Activated naive CD8-positive, alpha-beta T cell treated with anti-CD3 and anti-CD28 coated beads, Interleukin-2, amount 50 U/mL, for 24 hours (primary cell): ENCODE measurements around the gene ZNF565.
A peak's percentile ranks its signal among the peaks of the same experiment; 100 is the strongest.
"Not testable (repeated sequence)": the region's sequence is repeated elsewhere in the genome, so short reads cannot be mapped to it uniquely, and the experiment has no call there.

Source experiments
- ATAC-seq: fragments of 150-1000 bp; cut with Tn5 transposase; one replicate; pipeline ENCODE4 v1.10.0; 2021
- DNase-seq: peaks from one replicate; pipeline ENCODE4 v3.0.0; 2021
- H3K27ac Mint-ChIP-seq: one replicate; pipeline ENCODE4 v1.8.0; 2021; ENCODE audit warnings: mild to moderate bottlenecking, mixed read lengths
- H3K27me3 Mint-ChIP-seq: one replicate; pipeline ENCODE4 v1.8.0; 2021; ENCODE audit warnings: mixed read lengths
- H3K36me3 Mint-ChIP-seq: one replicate; pipeline ENCODE4 v1.8.0; 2021; ENCODE audit warnings: low read depth, mixed read lengths
- H3K4me1 Mint-ChIP-seq: one replicate; pipeline ENCODE4 v1.8.0; 2021; ENCODE audit warnings: mixed read lengths
- H3K4me3 Mint-ChIP-seq: one replicate; pipeline ENCODE4 v1.8.0; 2021; ENCODE audit warnings: mild to moderate bottlenecking, moderate library complexity, mixed read lengths
- H3K9me3 Mint-ChIP-seq: one replicate; pipeline ENCODE4 v1.8.0; 2021; ENCODE audit warnings: mixed read lengths

Gene ZNF565

DNA sequence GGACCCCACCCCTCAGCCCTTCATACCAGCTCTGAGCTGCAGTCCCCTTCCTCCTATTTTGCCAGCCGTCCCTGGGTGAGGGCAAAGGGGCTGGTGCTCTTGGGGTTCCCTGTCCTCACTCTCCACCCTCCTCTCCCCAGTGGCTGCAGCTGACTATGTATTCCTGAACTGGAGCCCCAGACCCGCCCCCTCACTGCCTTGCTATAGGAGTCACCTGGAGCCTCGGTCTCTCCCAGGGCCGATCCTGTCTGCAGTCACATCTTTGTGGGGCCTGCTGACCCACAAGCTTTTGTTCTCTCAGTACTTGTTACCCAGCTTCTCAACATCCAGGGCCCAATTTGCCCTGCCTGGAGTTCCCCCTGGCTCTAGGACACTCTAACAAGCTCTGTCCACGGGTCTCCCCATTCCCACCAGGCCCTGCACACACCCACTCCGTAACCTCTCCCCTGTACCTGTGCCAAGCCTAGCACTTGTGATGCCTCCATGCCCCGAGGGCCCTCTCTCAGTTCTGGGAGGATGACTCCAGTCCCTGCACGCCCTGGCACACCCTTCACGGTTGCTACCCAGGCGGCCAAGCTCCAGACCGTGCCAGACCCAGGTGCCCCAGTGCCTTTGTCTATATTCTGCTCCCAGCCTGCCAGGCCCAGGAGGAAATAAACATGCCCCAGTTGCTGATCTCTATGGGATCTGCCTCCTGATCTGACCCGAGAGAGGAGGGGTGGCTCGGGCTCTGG, 64.6 kb downstream of the ZNF565 start:
- Mint-ChIP-seq H3K4me1 (no peaks in the 10 kb centered on the region), H3K27me3 (no peaks in the 10 kb centered on the region), H3K27ac (no peak overlapping the region), H3K36me3 (peaks cover 31% of the 10 kb centered on the region), H3K9me3 (no peaks in the 10 kb centered on the region), H3K4me3 (no peak overlapping the region)
- peak; percentile 10 for ATAC-seq
- no peak for DNase-seq

DNA sequence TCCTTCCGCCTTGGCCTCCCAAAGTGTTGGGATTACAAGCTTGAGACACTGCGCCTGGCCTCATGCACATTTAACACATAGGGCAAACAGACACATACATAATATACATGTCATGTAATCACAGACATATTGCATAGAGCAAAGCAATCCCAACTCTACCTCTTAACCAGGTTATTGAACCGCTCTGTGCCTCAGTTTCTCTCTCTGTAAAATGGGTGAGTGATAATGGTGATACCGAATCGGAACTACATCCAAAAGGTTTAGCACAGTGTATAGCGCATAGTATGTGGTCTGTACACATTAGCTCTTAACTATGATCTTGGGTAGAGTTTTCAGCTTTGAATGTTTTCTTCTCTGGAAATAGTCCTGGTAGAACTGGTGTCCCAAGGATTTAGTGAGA, 69.8 kb downstream of the ZNF565 start:
- H3K9me3 Mint-ChIP-seq: no peaks in the 10 kb centered on the region
- no peak overlapping the region for H3K4me3 Mint-ChIP-seq
- ATAC-seq (no peak), DNase-seq (no peak)
- no peaks in the 10 kb centered on the region for H3K27me3 Mint-ChIP-seq
- peaks cover 11% of the 10 kb centered on the region for H3K4me1 Mint-ChIP-seq
- peaks cover 40% of the 10 kb centered on the region for H3K36me3 Mint-ChIP-seq
- no peak overlapping the region for H3K27ac Mint-ChIP-seq

DNA sequence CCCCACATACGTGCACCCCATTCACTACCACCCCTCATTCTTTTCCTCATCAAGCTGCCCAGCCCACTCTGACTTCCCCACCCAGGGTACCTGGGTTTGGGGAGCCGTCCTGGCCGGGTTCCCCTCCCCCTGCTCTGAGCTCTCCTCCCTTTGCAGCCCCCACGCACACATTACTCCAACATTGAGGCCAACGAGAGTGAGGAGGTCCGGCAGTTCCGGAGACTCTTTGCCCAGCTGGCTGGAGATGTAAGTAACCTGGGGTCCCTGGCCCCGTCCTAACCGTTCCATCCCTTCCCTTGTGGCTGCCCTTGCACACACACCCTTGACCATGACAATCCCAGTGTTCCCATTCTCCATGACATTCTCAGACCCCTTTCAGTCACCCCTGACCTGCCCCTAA, 72.0 kb downstream of the ZNF565 start:
- Mint-ChIP-seq H3K4me3 (no peak overlapping the region), H3K36me3 (peaks cover 35% of the 10 kb centered on the region), H3K4me1 (peaks cover 13% of the 10 kb centered on the region), H3K27ac (peak overlapping the region; percentile 52), H3K9me3 (no peaks in the 10 kb centered on the region), H3K27me3 (no peaks in the 10 kb centered on the region)
- ATAC-seq (no peak), DNase-seq (no peak)

DNA sequence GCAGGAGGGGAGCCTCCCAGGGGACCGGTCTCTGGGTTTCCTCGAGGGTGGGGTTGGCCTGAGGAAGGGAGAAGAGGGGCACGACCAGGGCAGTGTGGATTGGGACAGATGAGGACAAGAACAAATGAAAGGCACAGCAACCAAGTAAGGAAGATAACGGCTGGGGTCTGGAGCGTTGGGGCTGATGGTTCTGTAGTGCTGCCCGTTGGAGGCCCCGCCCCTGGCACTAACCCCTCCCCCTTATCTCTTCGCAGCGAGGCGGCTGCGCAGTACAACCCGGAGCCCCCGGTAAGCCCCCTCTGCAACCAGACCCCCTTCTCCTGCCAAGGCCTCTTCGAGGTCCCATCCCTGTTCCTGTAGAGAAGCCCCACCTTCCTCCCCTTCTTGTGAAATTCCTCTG, 72.4 kb downstream of the ZNF565 start:
- DNase-seq (no peak), ATAC-seq (no peak)
- no peaks in the 10 kb centered on the region for H3K9me3 Mint-ChIP-seq
- H3K27me3 Mint-ChIP-seq: no peaks in the 10 kb centered on the region
- H3K4me3 Mint-ChIP-seq: peak overlapping the region; percentile 22
- peaks cover 13% of the 10 kb centered on the region for H3K4me1 Mint-ChIP-seq
- H3K36me3 Mint-ChIP-seq: peaks cover 33% of the 10 kb centered on the region
- H3K27ac Mint-ChIP-seq: peak overlapping the region; percentile 52

DNA sequence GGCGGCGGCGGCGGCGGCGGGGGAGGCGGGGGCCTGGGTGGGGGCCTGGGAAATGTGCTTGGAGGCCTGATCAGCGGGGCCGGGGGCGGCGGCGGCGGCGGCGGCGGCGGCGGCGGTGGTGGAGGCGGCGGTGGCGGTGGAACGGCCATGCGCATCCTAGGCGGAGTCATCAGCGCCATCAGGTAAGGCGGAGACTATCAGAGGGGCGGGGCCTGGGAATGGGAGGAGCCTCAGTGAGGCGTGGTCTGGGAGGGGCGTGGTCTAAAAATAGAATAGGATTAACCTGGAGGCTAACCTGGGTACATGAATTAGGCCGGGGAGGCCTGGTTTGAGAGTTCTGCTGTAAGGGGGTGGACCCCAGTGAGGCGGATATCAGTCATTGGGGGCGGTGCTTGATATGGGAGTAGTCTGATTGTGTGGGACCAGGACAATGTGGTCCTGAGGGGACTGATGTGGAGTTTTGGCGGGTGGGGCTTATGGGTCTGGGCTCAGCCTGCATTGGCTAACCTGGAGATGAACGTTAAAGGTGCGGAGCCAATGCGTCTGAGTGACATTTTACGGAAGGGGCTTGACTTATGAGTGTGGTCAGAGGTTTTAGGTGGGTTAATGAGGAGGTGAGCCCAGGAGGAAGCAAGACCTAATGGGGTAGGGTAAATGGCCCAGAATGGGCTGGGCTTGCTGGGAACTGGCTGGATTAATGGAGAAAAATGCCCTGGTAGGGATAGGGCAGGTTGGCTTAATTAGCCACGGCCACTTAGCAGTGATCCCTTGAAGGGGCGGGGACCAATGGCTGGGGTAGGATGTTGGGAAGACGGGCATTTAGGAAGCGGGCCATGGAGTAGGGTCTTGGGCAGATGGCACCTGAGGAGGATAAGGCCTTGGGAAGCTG, 73.2 kb downstream of the ZNF565 start:
- Mint-ChIP-seq H3K9me3 (no peaks in the 10 kb centered on the region), H3K36me3 (peaks cover 26% of the 10 kb centered on the region), H3K4me1 (peaks cover 18% of the 10 kb centered on the region), H3K27me3 (no peaks in the 10 kb centered on the region), H3K4me3 (peak overlapping the region; percentile 94), H3K27ac (peak overlapping the region; percentile 95)
- ATAC-seq (peak; percentile 59), DNase-seq (peak; percentile 90)

DNA sequence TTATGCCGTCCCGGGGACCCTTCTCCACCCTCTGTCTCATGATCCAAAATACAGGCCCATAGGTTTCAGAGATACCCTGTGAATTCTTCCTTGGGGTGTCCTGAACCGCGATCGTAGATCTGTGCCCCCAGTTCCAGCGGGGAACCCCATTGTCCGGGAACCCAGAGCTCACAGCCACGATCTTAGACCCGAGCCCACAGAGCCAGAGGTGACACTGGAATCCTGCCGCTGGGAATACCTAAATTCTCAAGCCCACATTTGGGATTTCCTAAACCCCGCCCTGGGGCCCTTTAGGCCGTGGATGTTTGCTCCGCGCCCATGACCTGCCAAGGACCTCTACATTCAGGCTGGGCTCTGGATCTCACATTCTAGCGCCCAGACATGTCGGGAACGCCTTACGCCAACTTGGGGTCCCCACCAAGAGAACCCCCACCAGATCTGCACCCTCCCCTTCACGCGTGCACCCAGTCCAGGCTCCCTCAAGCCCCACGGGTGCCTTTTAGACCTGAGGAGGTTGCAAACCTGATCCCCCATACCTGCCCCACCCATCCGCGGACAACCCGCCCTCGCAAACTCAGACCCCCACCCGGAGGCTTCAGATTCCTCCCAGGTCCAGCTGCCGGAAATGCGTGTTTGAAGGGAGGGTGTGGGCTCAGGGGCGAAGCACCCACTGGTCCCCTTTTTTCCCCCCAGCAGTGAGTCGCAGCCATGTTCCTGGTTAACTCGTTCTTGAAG, 74.0 kb downstream of the ZNF565 start:
- Mint-ChIP-seq H3K9me3 (no peaks in the 10 kb centered on the region), H3K27ac (peak overlapping the region; percentile 95), H3K4me3 (peak overlapping the region; percentile 94), H3K4me1 (peaks cover 18% of the 10 kb centered on the region), H3K36me3 (peaks cover 18% of the 10 kb centered on the region), H3K27me3 (no peaks in the 10 kb centered on the region)
- DNase-seq (peak; percentile 66), ATAC-seq (peak; percentile 26)

DNA sequence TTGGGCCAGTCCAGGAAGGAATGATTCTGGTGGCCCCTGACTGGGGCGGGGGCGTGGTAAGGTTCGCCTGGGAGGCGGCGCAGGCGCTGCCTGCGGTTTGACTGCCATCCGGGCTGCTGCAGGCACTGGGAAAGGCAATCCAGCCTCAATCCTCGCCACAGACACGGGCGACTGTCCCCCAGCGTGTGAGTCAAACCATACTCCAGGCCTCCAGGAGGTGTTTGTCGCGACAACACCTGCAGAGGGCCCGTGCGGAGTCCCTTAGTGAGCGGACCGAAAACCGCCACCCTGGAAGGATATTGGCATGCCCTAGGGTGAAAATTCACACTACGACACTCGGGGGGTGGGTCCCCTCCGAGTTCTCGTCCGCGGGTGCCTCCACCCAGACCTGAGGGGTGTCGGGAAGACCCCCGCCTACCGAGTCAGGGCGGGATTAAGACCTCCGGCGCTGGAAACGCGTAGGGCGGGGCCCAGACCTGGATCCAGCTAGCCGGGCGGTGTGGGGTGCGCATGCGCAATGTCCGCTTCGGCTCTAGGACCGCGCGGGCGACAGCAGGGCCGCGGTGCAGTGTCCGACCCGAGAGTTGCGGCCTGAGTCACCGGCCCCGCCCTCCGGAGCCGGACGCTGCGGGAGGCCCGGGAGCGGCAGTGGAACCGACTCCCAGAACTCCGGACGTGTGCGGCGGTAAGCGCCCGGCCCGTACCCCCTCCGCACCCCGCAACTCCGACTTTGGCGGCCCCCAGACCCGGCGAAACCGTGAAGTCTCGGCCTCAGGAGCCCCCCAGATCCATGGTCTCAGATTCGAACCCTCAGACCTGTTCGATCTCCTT, 74.8 kb downstream of the ZNF565 start, which contains the start of gene CAPNS1:
Gene CAPNS1 (plus strand): TSS at position 594 of the 831 bp plus-strand sequence. CDS start 946 bp downstream, outside the sequence.
- peaks cover 18% of the 10 kb centered on the region for H3K36me3 Mint-ChIP-seq
- H3K4me1 Mint-ChIP-seq: peaks cover 18% of the 10 kb centered on the region
- ATAC-seq (peak; percentile 80), DNase-seq (peak; percentile 98)
- H3K9me3 Mint-ChIP-seq: no peaks in the 10 kb centered on the region
- no peaks in the 10 kb centered on the region for H3K27me3 Mint-ChIP-seq
- H3K4me3 Mint-ChIP-seq: peak within 1 kb of the TSS; percentile 94
- peak within 1 kb of the TSS; percentile 95 for H3K27ac Mint-ChIP-seq

DNA sequence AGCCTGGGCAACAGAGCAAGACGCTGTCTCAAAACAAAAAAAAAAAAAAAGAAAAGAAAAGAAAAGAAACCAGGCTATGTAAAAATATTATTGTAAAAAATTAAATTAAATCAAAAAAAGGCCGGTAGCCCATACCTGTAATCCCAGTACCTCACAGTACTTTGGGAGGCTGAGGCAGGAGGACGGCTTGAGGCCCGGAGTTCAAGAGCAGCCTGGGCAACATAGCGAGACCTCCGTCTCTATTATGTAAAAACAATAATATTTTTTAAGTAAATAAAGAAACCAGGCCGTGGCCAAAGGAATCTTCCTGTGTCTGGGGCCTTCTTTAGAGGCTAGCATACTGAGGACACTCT, 75.4 kb downstream of the ZNF565 start:
- Mint-ChIP-seq H3K27me3 (no peaks in the 10 kb centered on the region), H3K4me3 (peak overlapping the region; percentile 94), H3K36me3 (peaks cover 18% of the 10 kb centered on the region), H3K9me3 (no peaks in the 10 kb centered on the region), H3K4me1 (peaks cover 18% of the 10 kb centered on the region), H3K27ac (peak overlapping the region; percentile 95)
- DNase-seq: no peak
- ATAC-seq: no peak

DNA sequence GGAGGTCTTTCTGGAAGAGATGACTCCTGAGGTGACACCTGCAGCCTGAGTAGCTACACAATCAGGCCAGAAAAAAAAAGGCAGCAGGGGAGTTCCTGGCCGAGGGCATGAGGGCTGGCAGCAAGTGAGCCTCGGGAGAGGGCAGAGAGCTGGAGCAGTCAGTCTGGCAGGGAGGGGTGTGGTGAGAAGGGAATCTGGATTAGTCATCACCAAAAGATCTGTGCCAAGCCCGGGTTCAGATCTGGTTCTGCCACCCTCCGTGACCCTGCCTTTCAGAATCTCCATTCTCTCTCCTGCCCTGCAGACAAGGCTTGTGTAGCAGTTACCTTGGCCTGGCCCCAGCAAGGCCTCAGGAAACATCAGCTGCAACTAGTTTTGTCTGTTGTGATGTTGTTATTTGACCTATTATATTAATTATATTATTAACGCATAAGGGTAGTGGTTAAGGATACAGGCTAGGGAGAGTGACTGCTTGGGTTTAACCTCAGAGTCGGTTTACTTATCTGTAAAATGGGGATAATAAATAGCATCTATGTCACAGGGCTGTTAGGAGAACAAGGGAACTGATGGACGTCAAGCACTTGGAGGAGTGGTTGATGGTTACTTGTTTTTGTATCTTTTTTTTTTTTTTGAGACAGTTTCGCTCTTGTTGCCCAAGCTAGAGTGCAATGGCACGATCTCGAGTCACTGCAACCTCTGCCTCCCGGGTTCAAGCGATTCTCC, 77.3 kb downstream of the ZNF565 start:
- peak overlapping the region; percentile 22 for H3K27ac Mint-ChIP-seq
- H3K4me1 Mint-ChIP-seq: peaks cover 27% of the 10 kb centered on the region
- DNase-seq: no peak
- no peaks in the 10 kb centered on the region for H3K9me3 Mint-ChIP-seq
- no peak for ATAC-seq
- no peak overlapping the region for H3K4me3 Mint-ChIP-seq
- no peaks in the 10 kb centered on the region for H3K27me3 Mint-ChIP-seq
- H3K36me3 Mint-ChIP-seq: peaks cover 9% of the 10 kb centered on the region

DNA sequence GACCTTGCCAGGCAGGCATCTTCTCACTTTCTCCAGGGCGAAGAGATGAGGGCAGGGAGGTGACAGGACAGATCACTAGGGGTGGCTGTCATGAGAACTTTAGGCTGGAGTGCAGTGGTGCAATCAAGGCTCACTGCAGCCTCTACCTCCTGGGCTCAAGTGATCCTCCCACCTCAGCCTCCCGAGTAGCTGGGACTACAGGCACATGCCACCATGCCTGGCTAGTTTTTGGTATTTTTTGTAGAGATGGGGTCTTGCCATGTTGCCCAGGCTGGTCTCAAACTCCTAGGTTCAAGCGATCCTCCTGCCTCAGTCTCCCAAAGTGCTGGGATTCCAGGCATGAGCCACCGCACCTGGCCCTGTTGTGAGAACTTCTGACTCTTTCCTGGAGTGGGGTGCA, 79.6 kb downstream of the ZNF565 start:
- H3K27ac Mint-ChIP-seq, H3K4me3 Mint-ChIP-seq, H3K9me3 Mint-ChIP-seq, ATAC-seq, DNase-seq, H3K36me3 Mint-ChIP-seq, H3K27me3 Mint-ChIP-seq: not testable (repeated sequence)
- peaks cover 24% of the 10 kb centered on the region for H3K4me1 Mint-ChIP-seq
